Adipose tissue (tissue), 3 donors: ENCODE measurements around the gene TEKT3. TPM values are rescaled to one million over a fixed set of nuclear protein-coding genes. Genes with fewer than 3 reads are reported as not detected.

Experiments used
- H3K27ac ChIP-seq: one replicate; pipeline ENCODE4 v1.5.1; 2013; ENCODE audit warnings: low read depth, low read length
- WGBS, 3 donors: extraction: QIAGEN DNeasy Blood & Tissue Kit; methylation state at CpG; one replicate each; pipeline ENCODE4 v1.1.7; 2013; 5-methylcytosine and 5-hydroxymethylcytosine counted together
- polyA plus RNA-seq, 3 donors: library from polyadenylated mRNA; stranded (reverse); fragments of 200-250 nt; gene quantifications; one replicate each; pipeline ENCODE4 v1.2.3, GENCODE V29; 2013
- donor health status: healthy with polysubstance abuse.
- donor health status: Bipolar disorder and iron deficiency.
- donor health status: healthy.

TEKT3 gene
- polyA plus RNA-seq, 3 donors: 0.24 to 0.71 (median 0.67) TPM

DNA sequence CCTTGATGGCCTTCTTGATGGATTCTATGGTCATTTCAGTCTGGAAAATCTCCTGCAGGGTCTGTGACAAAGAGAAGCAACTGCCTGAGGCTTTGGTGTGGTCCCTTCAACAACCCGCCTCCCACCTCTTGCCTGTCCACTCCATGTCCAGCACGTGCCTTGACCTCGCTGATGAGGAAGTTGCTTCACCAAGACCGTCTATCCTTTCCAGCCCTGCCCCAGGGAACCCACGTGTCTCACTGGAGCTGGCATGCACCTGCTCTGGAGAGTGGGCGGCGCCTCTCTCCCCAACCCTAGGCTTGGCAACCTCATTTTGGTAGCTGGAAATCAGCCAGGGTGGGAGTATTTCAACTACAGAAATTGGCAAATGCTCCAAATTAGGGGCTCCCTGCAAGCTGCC is 32.6 kb downstream of the TEKT3 start:
- H3K27ac ChIP-seq: no peak overlapping the region
- 70 to 89% (median 74%) methylated on average over 7 of the region's 7 CpGs for WGBS, 3 donors

DNA sequence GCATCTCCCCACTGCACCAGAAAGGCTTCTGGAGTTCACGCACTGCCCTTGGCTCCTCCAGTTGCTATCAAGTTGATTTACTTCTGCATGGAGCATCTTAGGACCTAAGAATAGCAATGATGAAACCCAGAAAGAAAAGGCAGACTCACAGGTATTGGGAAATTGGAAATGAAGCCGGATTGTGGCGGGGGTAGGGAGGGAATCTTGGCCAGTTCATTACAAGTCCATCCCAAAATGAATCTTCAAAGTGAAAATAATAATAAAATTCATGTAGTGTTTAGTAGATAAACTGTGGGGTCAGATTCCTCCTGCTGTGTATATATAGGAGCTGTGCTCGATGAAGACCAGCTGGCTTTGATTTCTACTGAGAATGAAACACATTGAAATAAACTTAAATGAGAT is 33.7 kb downstream of the TEKT3 start:
- no peak overlapping the region for H3K27ac ChIP-seq
- WGBS, 3 donors: 54 to 68% (median 64%) methylated on average over 4 of the region's 4 CpGs

DNA sequence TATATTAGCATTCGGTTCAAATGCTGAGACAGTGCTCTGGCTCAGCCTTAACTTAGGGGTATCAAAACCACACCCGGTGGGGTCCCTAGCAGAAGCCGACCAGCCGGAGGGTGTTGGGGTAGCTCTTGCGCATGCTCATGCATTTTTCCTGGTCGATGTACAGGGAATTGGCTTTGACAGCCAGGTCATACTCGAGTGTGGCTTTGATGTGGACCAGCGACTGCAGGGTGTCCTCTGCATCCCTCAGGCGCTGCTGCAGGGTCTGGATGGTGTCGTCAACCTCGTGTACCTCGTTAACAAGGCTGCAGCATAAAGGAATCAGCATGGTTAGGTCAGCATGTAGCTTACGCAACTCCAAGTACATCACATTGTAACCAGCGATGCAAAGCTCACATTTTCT is 37.5 kb downstream of the TEKT3 start:
- no peak overlapping the region for H3K27ac ChIP-seq
- WGBS, 3 donors: 77 to 95% (median 88%) methylated on average over 14 of the region's 14 CpGs

DNA sequence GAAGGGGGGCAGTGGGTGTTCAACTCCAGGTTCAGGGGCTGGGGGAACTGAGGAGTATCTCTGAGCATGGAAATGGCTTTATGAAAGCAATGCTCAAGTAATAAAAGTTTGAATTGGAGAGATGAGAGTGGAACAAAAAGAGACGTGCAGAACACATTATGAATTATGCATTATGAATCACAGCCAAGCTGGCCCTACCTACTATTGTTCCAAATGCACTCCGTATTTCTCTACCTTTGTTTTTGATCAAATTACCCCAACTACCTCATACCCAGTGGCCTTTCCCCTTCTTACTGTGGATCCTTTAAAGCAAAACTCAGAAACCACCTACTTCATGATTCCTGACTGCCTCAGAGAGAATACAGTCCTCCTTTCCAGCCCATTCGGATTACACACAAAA is 38.1 kb downstream of the TEKT3 start:
- 22 to 46% (median 36%) methylated on average over 3 of the region's 3 CpGs for WGBS, 3 donors
- H3K27ac ChIP-seq: no peak overlapping the region

DNA sequence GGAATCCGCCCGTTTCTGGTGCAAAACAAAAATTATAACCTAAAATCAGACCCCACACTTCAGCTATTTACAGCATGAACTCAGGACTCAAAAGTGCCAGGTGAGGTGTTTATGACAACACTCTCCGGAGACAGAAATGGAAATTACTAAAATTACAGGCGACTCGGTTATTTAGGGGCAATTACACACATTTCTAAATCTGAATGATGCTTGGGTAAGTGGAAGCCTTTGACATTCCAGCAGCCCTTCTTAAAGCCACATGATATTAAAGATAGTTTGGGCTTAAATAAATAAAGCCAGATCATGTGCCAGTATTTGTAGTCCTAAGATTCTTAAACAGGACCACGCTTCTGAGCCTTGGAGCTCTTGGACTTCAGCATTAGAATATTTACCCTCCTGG is 39.6 kb downstream of the TEKT3 start:
- WGBS, 3 donors: 81 to 91% (median 90%) methylated on average over 6 of the region's 6 CpGs
- H3K27ac ChIP-seq: no peak overlapping the region

DNA sequence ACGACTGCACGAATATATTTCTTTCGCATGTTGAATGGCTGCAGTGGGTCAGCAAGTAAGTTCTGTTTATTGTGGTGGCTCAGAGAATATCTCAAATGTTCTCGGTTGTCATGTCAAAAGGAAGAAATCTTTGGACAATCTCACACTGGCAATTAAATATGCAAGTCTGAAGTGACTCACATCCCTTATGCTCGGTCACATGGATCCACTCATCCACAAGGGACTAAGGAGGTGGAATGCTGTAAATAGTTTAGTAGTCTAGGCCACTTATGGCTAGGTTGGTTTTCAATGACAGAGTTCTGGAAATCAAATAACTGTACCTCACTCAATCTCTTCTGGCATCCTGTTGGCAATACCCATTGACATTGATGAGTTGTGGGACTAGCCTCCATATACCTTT is 43.2 kb downstream of the TEKT3 start:
- H3K27ac ChIP-seq: no peak overlapping the region
- WGBS, 3 donors: 74 to 79% (median 78%) methylated on average over 5 of the region's 5 CpGs

DNA sequence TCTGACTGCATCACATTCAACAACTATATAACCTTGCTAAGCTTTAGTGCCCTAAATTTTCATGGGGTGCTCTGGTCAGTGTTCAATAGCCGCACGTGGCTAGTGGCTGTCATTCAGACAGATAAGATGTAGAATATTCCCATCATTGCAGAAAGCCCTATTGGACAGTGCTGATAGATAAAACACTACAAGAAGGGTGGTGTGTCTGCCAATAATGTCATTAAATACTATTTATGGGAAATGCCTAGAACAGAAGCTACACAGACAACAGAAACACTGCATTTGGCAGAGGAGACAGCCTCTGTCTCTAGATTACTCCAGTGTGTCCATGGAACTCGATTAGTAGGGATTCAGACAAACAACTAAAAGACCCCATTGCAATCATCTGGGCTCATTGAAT is 47.8 kb downstream of the TEKT3 start:
- WGBS, 3 donors: 77 to 83% (median 79%) methylated on average over 3 of the region's 3 CpGs
- H3K27ac ChIP-seq: no peak overlapping the region

DNA sequence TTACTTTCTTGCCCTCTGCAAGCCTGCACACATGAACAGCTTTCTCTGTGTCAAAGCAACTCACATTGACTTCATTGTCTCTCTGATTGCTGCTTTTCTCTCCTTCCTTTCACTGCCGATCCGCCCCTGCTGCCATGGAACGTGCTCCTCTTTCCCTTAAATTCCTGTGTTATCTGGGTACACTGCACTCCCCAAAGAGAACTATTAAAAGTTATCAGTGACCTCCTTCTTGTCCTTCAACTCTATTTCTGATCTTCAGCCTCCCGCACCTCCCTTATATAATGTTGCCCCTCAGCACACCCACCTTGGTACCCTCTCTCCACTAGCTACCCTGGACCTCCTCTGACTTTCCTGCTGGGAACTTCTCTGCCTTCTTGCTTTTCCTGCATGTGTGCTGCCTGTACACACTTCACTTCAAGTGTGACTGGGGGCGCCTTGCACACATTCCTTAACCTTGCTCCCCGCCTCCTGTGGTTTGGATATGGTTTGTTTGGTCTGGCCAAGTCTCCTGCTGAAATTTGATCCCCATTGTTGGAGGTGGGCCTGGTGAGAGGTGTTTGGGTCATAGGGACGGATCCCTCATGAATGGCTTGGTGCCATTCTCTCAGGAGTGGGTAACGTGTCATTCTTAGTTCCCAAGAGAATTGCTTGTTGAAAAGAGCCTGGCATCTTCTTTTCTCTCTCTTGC is 49.6 kb downstream of the TEKT3 start:
- no peak overlapping the region for H3K27ac ChIP-seq
- WGBS, 3 donors: 35 to 84% (median 79%) methylated on average over 8 of the region's 8 CpGs

DNA sequence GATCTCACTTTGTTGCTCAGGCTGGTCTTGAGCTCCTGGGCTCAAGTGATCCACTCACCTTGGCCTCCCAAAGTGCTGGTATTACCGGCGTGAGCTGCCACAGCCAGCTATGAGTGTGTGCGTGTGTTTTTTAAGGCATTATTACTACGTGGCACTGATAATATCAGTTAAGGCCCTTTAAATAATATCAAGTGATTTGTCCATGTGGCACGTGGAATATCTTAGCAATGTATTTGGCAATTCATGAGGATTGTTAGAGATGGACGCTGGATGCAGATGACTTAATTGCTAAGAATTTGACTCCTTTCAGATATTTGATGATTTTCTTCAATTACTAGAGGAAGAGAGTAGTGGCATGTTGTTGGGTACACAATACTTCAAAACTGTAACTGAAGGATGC is 50.8 kb downstream of the TEKT3 start:
- H3K27ac ChIP-seq: no peak overlapping the region
- 86 to 90% (median 87%) methylated on average over 6 of the region's 6 CpGs for WGBS, 3 donors

DNA sequence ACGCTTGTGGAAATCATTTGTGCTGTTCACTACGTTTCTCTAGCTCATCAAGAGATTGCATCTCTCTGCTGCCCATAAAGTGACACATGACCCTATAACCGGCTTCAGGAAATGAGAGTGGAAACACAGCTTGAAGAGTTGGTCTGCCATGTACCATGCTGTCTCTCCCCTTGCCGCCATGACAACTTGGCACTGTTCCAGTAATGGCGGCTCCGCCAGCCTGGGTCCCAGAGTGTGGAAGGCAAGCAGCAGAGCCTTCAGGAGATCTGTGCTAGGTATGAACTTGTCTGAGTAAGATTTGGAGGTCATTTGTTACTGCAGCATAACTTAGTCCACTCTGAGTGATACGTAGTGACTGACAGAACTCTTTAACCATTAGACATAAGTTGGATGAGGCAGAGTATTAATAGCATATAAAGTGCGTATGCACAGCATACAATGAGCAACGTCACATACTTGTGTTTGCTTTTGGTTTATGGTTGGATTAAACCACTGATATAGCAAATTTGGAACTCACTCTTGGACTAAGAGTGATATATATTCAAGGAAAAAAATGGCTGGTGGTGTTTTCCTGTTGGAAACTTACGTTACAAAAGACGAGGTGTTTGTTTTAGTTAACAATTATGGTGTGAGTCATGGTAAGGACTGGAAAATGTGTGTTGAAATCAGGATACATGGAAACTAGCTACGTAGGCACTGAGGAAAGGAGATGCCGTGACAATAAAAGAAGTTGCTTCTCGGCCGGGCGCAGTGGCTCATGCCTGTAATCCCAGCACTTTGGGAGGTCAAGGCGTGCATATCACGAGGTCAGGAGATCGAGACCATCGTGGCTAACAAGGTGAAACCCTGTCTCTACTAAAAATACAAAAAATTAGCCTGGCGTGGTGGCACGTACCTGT is 51.9 kb downstream of the TEKT3 start:
- H3K27ac ChIP-seq: no peak overlapping the region
- 70 to 78% (median 76%) methylated on average over 22 of the region's 22 CpGs for WGBS, 3 donors

DNA sequence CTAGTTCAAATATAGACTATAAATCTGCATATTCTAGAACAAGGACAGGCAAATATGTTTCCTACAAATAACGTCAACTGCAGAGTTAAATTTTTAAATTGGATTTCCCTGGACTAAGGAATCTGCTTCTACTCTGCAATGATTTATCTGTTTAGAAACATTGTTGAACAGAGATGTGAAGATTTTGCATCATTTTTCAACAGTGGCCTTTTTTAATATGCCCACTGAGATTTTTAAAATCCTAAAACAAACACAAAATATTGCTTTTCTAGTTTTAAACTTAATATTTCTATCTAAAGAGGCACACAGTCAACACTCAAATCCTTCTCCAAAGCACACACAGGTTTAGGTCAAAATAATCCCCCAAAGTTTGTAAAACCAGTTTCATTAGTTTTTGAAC is 52.5 kb downstream of the TEKT3 start:
- H3K27ac ChIP-seq: no peak overlapping the region
- 57 to 58% (median 57%) methylated on average over 1 of the region's 1 CpG for WGBS, 3 donors

DNA sequence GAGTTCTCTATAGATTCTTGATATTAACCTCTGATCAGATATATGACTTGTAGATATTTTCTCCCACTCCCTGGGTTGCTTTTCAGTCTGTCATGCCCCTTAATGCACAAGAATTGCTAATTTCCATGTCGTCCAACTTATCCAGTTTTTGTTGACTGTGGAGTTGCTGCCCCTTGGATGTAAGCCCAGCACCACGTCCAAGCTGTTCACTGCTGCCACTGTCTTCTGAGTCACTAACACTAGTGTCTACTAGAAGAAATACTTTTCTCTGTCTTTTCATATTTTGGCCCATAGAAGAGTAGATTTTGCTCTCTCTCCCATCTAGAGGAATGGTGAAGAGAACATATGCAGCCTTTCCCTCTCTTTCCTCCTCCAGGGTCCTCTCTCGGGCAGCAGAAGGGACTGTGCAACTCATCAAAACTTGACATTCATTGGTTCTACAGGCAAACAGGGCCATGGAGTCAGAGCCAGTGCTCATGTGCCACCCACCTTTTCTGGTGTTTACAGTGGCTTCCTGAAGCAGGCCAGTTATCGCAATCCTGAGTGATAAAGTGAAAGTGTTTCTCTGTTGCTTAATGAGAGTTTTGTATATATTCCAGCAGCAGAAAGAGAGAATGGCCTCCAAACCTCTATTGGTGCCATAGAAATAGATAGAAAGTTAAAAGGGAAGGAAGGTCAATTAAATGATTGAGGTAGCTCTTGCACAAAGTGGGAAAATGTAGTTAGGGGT is 53.7 kb downstream of the TEKT3 start:
- 59 to 61% (median 59%) methylated on average over 4 of the region's 4 CpGs for WGBS, 3 donors
- H3K27ac ChIP-seq: no peak overlapping the region

DNA sequence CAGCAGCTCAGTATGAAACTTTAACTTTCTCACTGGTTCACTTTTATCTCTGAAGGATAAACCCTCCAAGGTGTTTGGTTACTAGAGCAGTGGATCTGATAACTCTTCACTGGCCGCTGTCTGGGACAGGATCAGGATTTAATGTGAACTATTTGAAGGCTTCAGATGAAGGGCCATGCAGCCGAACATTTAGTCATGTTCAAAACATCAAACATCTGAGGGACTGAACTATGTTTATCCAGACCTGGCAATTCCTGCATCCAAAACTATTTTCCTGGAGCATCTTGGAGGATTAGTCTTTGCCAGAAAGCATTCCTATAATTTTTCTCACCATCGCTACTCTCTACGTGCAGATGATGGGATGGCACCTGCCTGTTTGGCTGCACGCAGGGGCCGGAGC is 55.9 kb downstream of the TEKT3 start:
- 76 to 91% (median 85%) methylated on average over 6 of the region's 6 CpGs for WGBS, 3 donors
- no peak overlapping the region for H3K27ac ChIP-seq

DNA sequence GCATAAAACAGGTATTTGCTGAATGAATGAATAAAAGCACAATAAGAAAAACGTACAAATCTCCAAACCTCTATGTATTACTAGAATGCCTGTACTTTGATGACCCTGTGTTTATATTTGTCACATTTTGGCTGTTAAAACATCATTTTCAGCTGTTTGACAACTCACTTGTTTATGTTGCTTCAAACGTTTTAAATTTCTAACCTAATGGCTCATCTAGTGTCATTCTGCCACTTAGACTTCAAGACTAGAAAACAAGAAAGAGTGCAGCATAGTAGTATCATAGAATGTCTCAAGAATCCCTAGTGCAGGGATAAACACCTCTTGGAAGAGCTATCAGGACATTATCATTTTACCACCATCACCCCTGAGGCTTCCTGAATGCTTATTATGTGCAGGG is 56.9 kb downstream of the TEKT3 start:
- 37 to 54% (median 49%) methylated on average over 2 of the region's 2 CpGs for WGBS, 3 donors
- no peak overlapping the region for H3K27ac ChIP-seq

DNA sequence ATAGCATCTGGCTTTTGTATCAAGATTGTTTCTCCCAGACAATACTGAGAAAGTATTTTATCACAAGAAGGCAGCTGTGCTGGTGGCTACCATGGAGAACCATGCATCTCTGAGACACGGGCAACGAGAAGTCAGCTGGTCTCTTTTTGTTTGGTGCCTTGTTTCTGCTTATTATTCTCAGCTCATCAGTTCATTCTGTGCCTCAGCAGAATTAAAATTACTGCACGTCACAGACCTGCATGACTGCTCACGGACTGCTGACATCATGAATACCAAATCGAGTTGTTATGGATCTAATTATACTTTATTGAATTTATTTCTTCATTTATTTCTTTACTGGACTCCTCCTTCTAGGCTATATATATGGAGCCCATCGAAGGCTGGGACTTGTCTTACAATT is 57.3 kb downstream of the TEKT3 start:
- 79 to 89% (median 87%) methylated on average over 6 of the region's 6 CpGs for WGBS, 3 donors
- H3K27ac ChIP-seq: no peak overlapping the region

DNA sequence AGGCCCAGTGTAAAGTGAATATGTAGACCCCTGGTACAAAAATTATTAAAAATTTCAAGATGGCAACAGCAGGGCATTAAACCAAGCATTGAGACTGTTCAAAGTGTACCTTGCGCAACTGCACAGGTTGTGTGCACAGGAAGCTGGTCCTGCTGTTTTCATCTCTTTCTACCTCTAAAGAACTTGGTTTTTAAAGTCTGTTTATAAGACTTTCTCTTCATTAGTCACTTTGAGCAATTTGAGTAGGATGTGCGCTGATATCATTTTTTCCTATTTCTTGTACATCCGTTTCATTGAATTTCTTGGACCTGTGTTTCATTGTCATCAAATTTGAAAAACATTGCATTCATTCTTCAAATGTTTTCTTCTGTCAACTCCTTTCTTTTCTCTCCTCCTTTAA is 59.5 kb downstream of the TEKT3 start:
- 81 to 88% (median 84%) methylated on average over 3 of the region's 3 CpGs for WGBS, 3 donors

DNA sequence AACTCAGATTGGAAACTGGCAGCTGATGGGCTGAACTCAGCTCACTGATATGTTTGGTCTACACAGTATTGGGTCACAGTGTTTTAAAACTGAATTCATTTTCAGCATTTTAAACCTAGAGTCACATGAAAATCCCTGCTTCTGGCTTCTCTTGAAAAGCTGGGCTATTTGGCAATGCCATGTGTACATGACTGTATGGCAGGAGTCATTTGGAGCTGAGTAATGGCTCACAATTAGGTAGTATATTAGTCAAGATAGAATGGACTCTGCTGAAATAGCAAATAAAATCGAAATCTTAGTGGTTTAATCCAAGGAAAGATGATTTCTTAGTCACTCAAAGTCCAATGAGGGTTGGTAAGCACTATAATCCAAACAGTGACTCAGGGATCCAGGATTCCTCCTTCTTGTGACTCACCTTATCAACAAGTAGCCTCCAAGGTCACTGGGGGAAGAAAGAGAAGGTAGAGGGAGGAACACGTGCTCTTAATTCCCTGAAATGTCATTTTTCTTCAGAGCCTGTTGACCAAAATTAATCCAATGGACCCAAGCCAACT is 62.4 kb downstream of the TEKT3 start:
- WGBS, 3 donors: 26 to 60% (median 53%) methylated on average over 2 of the region's 2 CpGs

More for the DNA sequence above, 59.5 kb downstream of the TEKT3 start:
- no peak overlapping the region for H3K27ac ChIP-seq

DNA sequence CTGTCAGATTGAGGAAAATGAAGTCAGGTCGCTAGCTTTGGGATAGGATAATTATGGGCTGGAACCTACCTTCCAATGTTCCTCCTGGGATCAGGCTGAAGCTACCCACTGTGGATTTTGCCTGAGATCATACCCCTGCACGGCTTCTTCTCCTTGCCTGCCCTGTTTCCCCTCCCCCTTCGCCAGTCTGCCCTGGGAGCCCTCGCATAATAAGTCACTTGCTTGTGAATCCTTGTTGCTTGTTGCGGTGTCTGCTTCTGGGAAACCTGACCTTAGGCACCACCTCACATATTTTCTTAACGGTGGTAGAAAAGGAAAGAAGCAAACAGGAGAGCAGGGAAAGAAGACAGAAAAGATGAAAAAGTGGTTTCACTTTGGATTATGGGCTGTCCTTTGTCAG is 63.0 kb downstream of the TEKT3 start:
- WGBS, 3 donors: 35 to 51% (median 46%) methylated on average over 6 of the region's 6 CpGs

More for the DNA sequence above, 62.4 kb downstream of the TEKT3 start:
- no peak overlapping the region for H3K27ac ChIP-seq

DNA sequence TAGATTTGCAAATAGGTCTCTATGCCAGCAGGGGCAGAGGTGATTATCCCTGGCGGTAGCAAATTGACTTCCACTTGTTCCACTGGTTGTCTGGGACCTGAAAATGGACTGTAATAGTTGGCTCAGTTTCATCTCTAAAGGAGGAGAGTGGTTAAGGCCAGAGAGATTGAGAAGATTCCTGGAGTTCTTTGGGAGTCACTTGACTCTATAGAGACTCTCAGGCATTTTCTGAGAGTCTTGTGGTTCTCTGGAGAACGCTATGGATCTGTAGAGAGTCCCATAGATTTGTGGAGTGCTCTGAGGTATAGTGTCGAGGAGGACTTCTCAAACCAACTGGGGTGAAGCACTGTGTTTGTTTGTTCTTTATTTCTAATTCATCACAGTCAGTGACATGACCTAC is 67.4 kb downstream of the TEKT3 start:
- 89 to 92% (median 90%) methylated on average over 3 of the region's 3 CpGs for WGBS, 3 donors
- no peak overlapping the region for H3K27ac ChIP-seq

More for the DNA sequence above, 63.0 kb downstream of the TEKT3 start:
- no peak overlapping the region for H3K27ac ChIP-seq
